Activated T-cell treated with anti-CD3 and anti-CD28 coated beads, Interleukin-2, amount 50 U/mL, for 24 hours (primary cell): ENCODE data around the gene SOX12.

Experiments used
- DNase-seq: peaks from one replicate; pipeline ENCODE4 v3.0.0-alpha.2; 2020
- H3K27ac Mint-ChIP-seq: 2 replicates; pipeline ENCODE4 v1.8.0; 2020; ENCODE audit warnings: mild to moderate bottlenecking, mixed read lengths
- H3K27me3 Mint-ChIP-seq: 2 replicates; pipeline ENCODE4 v1.8.0; 2020; ENCODE audit warnings: mixed read lengths
- H3K36me3 Mint-ChIP-seq: 2 replicates; pipeline ENCODE4 v1.8.0; 2020; ENCODE audit warnings: low read depth, mixed read lengths
- H3K4me1 Mint-ChIP-seq: 2 replicates; pipeline ENCODE4 v1.8.0; 2020; ENCODE audit warnings: low read depth, mixed read lengths
- H3K4me3 Mint-ChIP-seq: 2 replicates; pipeline ENCODE4 v1.8.0; 2020; ENCODE audit warnings: mild to moderate bottlenecking, moderate library complexity, mixed read lengths
- H3K9me3 Mint-ChIP-seq: 2 replicates; pipeline ENCODE4 v1.8.0; 2020; ENCODE audit warnings: mixed read lengths

Gene SOX12

GRCh38 chr20:297098-297924 is 28.0 kb upstream of the SOX12 start, which contains the start of gene ZCCHC3:
Gene ZCCHC3 (plus strand): TSS chr20:297570. CDS start chr20:297587, 17 bp downstream.
- peaks cover 44% of the 10 kb centered on the region for H3K4me1 Mint-ChIP-seq
- peak within 1 kb of the TSS; percentile 91 for H3K4me3 Mint-ChIP-seq
- peaks cover 50% of the 10 kb centered on the region for H3K36me3 Mint-ChIP-seq
- H3K27ac Mint-ChIP-seq = peak within 1 kb of the TSS; percentile 98
- H3K9me3 Mint-ChIP-seq = no peaks in the 10 kb centered on the region
- H3K27me3 Mint-ChIP-seq = no peaks in the 10 kb centered on the region
- peak; percentile 87 for DNase-seq

DNA sequence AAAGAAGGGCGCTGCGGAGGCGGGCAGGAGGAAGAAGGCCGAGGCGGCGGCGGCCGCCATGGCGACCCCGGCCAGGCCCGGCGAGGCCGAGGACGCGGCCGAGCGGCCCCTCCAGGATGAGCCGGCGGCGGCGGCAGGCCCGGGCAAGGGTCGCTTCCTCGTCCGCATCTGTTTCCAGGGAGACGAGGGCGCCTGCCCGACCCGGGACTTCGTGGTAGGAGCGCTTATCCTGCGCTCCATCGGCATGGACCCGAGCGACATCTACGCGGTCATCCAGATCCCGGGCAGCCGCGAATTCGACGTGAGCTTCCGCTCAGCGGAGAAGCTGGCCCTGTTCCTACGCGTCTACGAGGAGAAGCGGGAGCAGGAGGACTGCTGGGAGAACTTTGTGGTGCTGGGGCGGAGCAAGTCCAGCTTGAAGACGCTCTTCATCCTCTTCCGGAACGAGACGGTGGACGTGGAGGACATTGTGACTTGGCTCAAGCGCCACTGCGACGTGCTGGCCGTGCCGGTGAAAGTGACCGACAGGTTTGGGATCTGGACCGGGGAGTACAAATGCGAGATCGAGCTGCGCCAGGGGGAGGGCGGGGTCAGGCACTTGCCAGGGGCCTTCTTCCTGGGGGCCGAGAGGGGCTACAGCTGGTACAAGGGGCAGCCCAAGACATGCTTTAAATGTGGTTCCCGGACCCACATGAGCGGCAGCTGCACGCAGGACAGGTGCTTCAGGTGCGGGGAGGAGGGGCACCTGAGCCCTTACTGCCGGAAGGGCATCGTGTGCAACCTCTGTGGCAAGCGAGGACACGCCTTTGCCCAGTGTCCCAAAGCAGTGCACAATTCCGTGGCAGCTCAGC is 27.2 kb upstream of the SOX12 start:
- peak; percentile 71 for DNase-seq
- peak overlapping the region; percentile 92 for H3K27ac Mint-ChIP-seq
- H3K27me3 Mint-ChIP-seq = no peaks in the 10 kb centered on the region
- H3K4me1 Mint-ChIP-seq = peaks cover 52% of the 10 kb centered on the region
- H3K36me3 Mint-ChIP-seq = peaks cover 52% of the 10 kb centered on the region
- H3K9me3 Mint-ChIP-seq = no peaks in the 10 kb centered on the region
- H3K4me3 Mint-ChIP-seq = peak overlapping the region; percentile 87

GRCh38 chr20:298776-299391 is 26.5 kb upstream of the SOX12 start:
- DNase-seq = no peak
- H3K4me1 Mint-ChIP-seq = peaks cover 52% of the 10 kb centered on the region
- peaks cover 52% of the 10 kb centered on the region for H3K36me3 Mint-ChIP-seq
- H3K27me3 Mint-ChIP-seq = no peaks in the 10 kb centered on the region
- peak overlapping the region; percentile 87 for H3K4me3 Mint-ChIP-seq
- H3K9me3 Mint-ChIP-seq = no peaks in the 10 kb centered on the region
- H3K27ac Mint-ChIP-seq = peak overlapping the region; percentile 92

DNA sequence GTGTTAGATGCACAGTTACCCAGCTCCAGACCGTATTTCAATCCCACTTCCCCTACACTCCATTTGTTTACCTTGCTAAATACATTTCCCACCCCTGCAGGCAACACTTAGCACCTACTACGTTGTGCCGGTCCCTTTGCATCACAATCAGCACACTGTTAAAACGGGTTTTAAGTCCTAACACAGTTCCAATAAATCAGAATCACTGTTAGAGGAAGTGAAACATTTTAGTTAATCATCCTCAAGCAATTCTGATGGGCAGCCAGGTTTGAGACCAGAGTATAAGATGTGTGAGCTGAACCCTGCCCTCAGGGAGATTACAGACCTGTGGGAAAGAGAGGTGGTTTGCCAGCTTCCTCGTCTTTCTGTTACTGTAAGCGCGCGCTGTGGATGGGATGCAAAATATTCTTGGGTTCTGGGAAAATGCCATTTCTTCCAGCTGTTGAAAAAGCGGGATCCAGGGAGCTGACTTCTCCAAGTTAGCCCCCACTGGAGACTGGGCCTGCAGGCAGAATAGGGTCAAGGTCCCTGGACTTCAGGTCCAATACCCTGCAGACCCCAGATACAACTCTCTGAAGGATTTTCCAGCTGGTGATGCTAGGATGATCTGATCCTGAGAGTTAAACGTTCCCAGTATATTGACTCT is 24.9 kb upstream of the SOX12 start:
- peaks cover 52% of the 10 kb centered on the region for H3K4me1 Mint-ChIP-seq
- peak overlapping the region; percentile 87 for H3K4me3 Mint-ChIP-seq
- H3K9me3 Mint-ChIP-seq = no peaks in the 10 kb centered on the region
- peaks cover 52% of the 10 kb centered on the region for H3K36me3 Mint-ChIP-seq
- DNase-seq = no peak
- no peaks in the 10 kb centered on the region for H3K27me3 Mint-ChIP-seq
- peak overlapping the region; percentile 86 for H3K27ac Mint-ChIP-seq

- Mint-ChIP-seq H3K36me3 (peaks cover 48% of the 10 kb centered on the region), H3K4me1 (peaks cover 40% of the 10 kb centered on the region), H3K4me3 (peak overlapping the region; percentile 53), H3K27ac (peak overlapping the region; percentile 56), H3K9me3 (no peaks in the 10 kb centered on the region), H3K27me3 (no peaks in the 10 kb centered on the region)
- no peak for DNase-seq
Measured at GRCh38 chr20:301886-302848, 23.2 kb upstream of the SOX12 start.

DNA sequence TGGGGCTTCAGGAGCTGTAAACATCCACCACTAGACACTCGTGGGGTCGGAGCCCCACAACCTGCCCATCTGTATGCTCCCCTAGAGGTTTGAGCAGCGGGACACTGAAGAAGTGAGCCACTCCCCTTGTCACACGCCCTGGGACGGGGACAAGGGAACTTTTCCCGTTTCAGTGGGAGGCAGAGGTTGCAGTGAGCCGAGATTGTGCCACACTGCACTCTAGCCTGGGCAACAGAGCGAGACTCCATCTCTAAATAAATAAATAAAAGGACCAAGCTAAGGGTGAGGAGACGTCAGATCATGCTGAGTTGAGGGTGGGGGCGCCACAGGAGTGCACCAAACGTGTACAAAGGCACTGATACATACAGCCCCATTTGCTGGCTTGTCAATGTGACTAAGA is 19.6 kb upstream of the SOX12 start:
- Mint-ChIP-seq H3K36me3 (peaks cover 17% of the 10 kb centered on the region), H3K27me3 (no peaks in the 10 kb centered on the region), H3K27ac (no peak overlapping the region), H3K4me3 (no peak overlapping the region), H3K4me1 (peaks cover 33% of the 10 kb centered on the region), H3K9me3 (no peaks in the 10 kb centered on the region)
- DNase-seq = no peak

- Mint-ChIP-seq H3K27ac (no peak overlapping the region), H3K4me1 (peaks cover 14% of the 10 kb centered on the region), H3K36me3 (no peaks in the 10 kb centered on the region), H3K4me3 (no peak overlapping the region), H3K27me3 (no peaks in the 10 kb centered on the region), H3K9me3 (no peaks in the 10 kb centered on the region)
- DNase-seq = no peak
Measured at GRCh38 chr20:308427-309038, 16.8 kb upstream of the SOX12 start.

DNA sequence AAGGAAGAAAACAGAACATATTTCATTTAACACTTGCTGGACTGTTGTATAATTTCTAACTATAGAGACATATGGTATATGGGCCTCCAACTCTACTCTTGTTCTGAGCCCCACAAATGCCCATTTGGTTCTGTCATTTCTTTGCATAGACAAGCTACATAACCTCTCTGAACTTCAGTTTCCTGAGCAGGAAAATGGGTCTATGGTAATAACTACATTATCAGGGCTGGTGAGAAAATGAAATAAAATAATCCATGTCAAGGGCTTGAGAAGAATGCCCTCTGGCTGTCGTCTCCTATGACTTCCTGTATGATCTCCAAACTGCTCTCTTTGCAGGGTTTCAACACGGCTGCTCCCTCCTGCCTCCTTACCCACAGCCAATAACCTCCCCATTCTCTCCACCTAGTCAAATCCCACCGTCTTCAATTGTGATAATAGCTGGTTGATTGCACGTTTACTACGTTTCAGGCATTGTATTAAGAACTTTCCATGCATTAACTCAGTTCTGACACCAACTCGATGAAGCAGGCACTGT is 16.0 kb upstream of the SOX12 start:
- Mint-ChIP-seq H3K36me3 (no peaks in the 10 kb centered on the region), H3K9me3 (no peaks in the 10 kb centered on the region), H3K4me3 (no peak overlapping the region), H3K4me1 (peaks cover 16% of the 10 kb centered on the region), H3K27ac (no peak overlapping the region), H3K27me3 (no peaks in the 10 kb centered on the region)
- DNase-seq = no peak

- H3K27ac Mint-ChIP-seq = no peak overlapping the region
- H3K4me3 Mint-ChIP-seq = peak overlapping the region; percentile 65
- peaks cover 16% of the 10 kb centered on the region for H3K4me1 Mint-ChIP-seq
- H3K36me3 Mint-ChIP-seq = no peaks in the 10 kb centered on the region
- peak; percentile 84 for DNase-seq
- no peaks in the 10 kb centered on the region for H3K27me3 Mint-ChIP-seq
- no peaks in the 10 kb centered on the region for H3K9me3 Mint-ChIP-seq
Measured at GRCh38 chr20:309841-310644, 15.3 kb upstream of the SOX12 start.

DNA sequence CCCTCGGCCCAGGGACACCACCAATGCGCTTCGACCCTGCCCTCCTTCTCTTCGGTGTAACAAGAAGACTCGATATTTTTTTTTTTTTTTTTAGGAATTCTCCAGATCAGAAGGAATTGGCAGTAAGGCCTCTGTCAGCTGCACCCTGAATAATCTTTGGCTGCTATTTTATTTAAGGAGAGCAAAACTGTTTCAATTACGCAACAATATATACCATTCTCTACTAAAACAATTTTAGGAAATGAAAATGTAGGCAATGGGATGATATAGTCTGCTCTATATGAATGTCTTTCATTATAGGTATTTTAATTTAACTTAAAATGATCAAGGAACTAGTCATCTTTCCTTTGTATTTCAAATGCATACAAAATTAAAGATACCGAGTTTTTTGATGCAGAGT is 14.7 kb upstream of the SOX12 start:
- peaks cover 16% of the 10 kb centered on the region for H3K4me1 Mint-ChIP-seq
- H3K36me3 Mint-ChIP-seq = no peaks in the 10 kb centered on the region
- H3K27me3 Mint-ChIP-seq = no peaks in the 10 kb centered on the region
- peak overlapping the region; percentile 65 for H3K4me3 Mint-ChIP-seq
- H3K27ac Mint-ChIP-seq = no peak overlapping the region
- no peak for DNase-seq
- H3K9me3 Mint-ChIP-seq = no peaks in the 10 kb centered on the region

GRCh38 chr20:311609-312008 is 13.7 kb upstream of the SOX12 start:
- H3K27ac Mint-ChIP-seq = no peak overlapping the region
- H3K4me3 Mint-ChIP-seq = no peak overlapping the region
- H3K4me1 Mint-ChIP-seq = peaks cover 16% of the 10 kb centered on the region
- no peaks in the 10 kb centered on the region for H3K36me3 Mint-ChIP-seq
- H3K9me3 Mint-ChIP-seq = no peaks in the 10 kb centered on the region
- DNase-seq = no peak
- no peaks in the 10 kb centered on the region for H3K27me3 Mint-ChIP-seq

- Mint-ChIP-seq H3K27me3 (no peaks in the 10 kb centered on the region), H3K9me3 (no peaks in the 10 kb centered on the region), H3K36me3 (no peaks in the 10 kb centered on the region), H3K4me3 (no peak overlapping the region), H3K27ac (no peak overlapping the region), H3K4me1 (peaks cover 16% of the 10 kb centered on the region)
- no peak for DNase-seq
Measured at GRCh38 chr20:312067-312466, 13.3 kb upstream of the SOX12 start.
